B cell (primary cell): ENCODE measurements around the gene LCN2. TPM values are rescaled to one million over a fixed set of nuclear protein-coding genes. Genes with fewer than 3 reads are reported as not detected.
A peak's percentile ranks its signal among the peaks of the same experiment; 100 is the strongest.

ENCODE experiments used
- ATAC-seq: fragments of 200-7000 bp; cut with Tn5 transposase; one replicate; pipeline ENCODE4 v1.10.0; 2021; ENCODE audit warnings: low read depth, mild to moderate bottlenecking, moderate number of reproducible peaks, moderate library complexity
- CTCF ChIA-PET: fragments of 350-600 bp; sonication (Branson Sonifier 250); formaldehyde crosslinking; loops from one replicate; lab custom pipeline; 2021; ENCODE audit warnings: antibody characterized with exemption, inconsistent platforms; lab: Charles Lee
- POLR2A ChIA-PET: fragments of 350-600 bp; sonication (Branson Sonifier 250); formaldehyde crosslinking; loops from one replicate; lab custom pipeline; 2021; ENCODE audit warnings: antibody characterized with exemption; lab: Charles Lee
- DNase-seq: peaks from one replicate; pipeline ENCODE4 v3.0.0; 2013
- H2AFZ ChIP-seq: 2 replicates; pipeline ENCODE4 v1.6.1; 2012; ENCODE audit warnings: mild to moderate bottlenecking, low read depth, low read length; ENCODE audit not compliant: insufficient read depth, poor library complexity, severe bottlenecking
- H3K27ac ChIP-seq, 2 donors: 1 replicate in 1 of 2; 2 replicates in 1 of 2; pipeline ENCODE4 v1.5.1; 2012 to 2013; ENCODE audit warnings: low read length in 2 of 2, mild to moderate bottlenecking in 2 of 2, moderate library complexity in 1 of 2
- H3K27me3 ChIP-seq, 4 experiments: fragments of 200-600 bp in 1 of 4; sonication (generic) in 1 of 4; replicated peaks in 1 of 4; 1 replicate in 2 of 4; 2 replicates in 2 of 4; pipeline versions ENCODE4 v1.6.1 to v1.7.0; 2013 to 2016; ENCODE audit warnings: low read length in 3 of 4, mild to moderate bottlenecking in 2 of 4, mixed read lengths in 1 of 4, moderate library complexity in 1 of 4; ENCODE audit not compliant: insufficient read depth in 4 of 4, control insufficient read depth in 3 of 4; ENCODE audit errors: control extremely low read depth in 1 of 4
- H3K36me3 ChIP-seq, 2 experiments: replicated peaks in 1 of 2; 1 replicate in 1 of 2; 2 replicates in 1 of 2; pipeline versions ENCODE4 v1.6.1 to v1.7.1; 2013; ENCODE audit warnings: low read length in 1 of 2; ENCODE audit not compliant: insufficient read depth in 2 of 2, control insufficient read depth in 1 of 2; ENCODE audit errors: control extremely low read depth in 1 of 2, extremely low read depth in 1 of 2
- H3K4me1 ChIP-seq, 2 donors: fragments of 200-600 bp in 1 of 2; sonication (generic) in 1 of 2; 1 replicate in 1 of 2; 2 replicates in 1 of 2; pipeline versions ENCODE4 v1.5.1 to v1.6.1; 2013 to 2017; ENCODE audit warnings: low read length in 2 of 2; ENCODE audit not compliant: control insufficient read depth in 2 of 2, insufficient read depth in 2 of 2
- H3K4me2 ChIP-seq: replicated peaks from 2 replicates; pipeline ENCODE3; 2012; ENCODE audit warnings: mild to moderate bottlenecking, low read depth, low read length; ENCODE audit not compliant: poor library complexity, severe bottlenecking
- H3K4me3 ChIP-seq, 5 experiments: fragments of 200-600 bp in 1 of 5; sonication (generic) in 1 of 5; 1 replicate in 3 of 5; 2 replicates in 2 of 5; pipeline versions ENCODE4 v1.5.1 to v1.7.0; 2011 to 2016; ENCODE audit warnings: low read length in 4 of 5, mild to moderate bottlenecking in 4 of 5, low read depth in 2 of 5, control low read depth in 1 of 5, moderate library complexity in 1 of 5; ENCODE audit not compliant: insufficient read depth in 1 of 5; ENCODE audit errors: control extremely low read depth in 1 of 5, extremely low read depth in 1 of 5
- H3K79me2 ChIP-seq: fragments of 200-600 bp; sonication (generic); one replicate; pipeline ENCODE4 v1.6.0; 2016; ENCODE audit warnings: low read length; ENCODE audit not compliant: control insufficient read depth, insufficient read depth
- H3K9ac ChIP-seq: fragments of 200-600 bp; sonication (generic); 2 replicates; pipeline ENCODE4 v1.6.1; 2017; ENCODE audit warnings: mild to moderate bottlenecking, low read length, moderate library complexity
- H3K9me3 ChIP-seq, 3 donors: one replicate each; pipeline versions ENCODE4 v1.6.1 to v1.7.1; 2013; ENCODE audit warnings: low read length in 2 of 3; ENCODE audit not compliant: control insufficient read depth in 2 of 3, insufficient read depth in 1 of 3; ENCODE audit errors: control extremely low read depth in 1 of 3
- H4K20me1 ChIP-seq: 2 replicates; pipeline ENCODE4 v1.6.0; 2012; ENCODE audit warnings: mild to moderate bottlenecking, low read length; ENCODE audit not compliant: insufficient read depth, control insufficient read depth, poor library complexity, severe bottlenecking
- H3K27ac Mint-ChIP-seq: one replicate; pipeline ENCODE4 v1.8.0; 2021; ENCODE audit warnings: mixed read lengths
- H3K27me3 Mint-ChIP-seq: one replicate; pipeline ENCODE4 v1.8.0; 2021; ENCODE audit warnings: mixed read lengths
- H3K4me1 Mint-ChIP-seq: one replicate; pipeline ENCODE4 v1.8.0; 2021; ENCODE audit warnings: mixed read lengths
- H3K4me3 Mint-ChIP-seq: one replicate; pipeline ENCODE4 v1.8.0; 2021; ENCODE audit warnings: mixed read lengths
- H3K9me3 Mint-ChIP-seq: one replicate; pipeline ENCODE4 v1.8.0; 2022; ENCODE audit warnings: mixed read lengths; ENCODE audit not compliant: insufficient read depth
- EZH2 ChIP-seq: IDR thresholded peaks from 2 replicates; pipeline ENCODE4 v1.6.1; 2012; ENCODE audit warnings: borderline replicate concordance, low read depth, mild to moderate bottlenecking, moderate library complexity, low read length; ENCODE audit not compliant: insufficient read depth, poor library complexity, severe bottlenecking
- WGBS: methylation state at CpG from one replicate; pipeline ENCODE4 v1.1.5; 2013; ENCODE audit warnings: missing lambda C conversion rate; ENCODE audit not compliant: insufficient coverage; 5-methylcytosine and 5-hydroxymethylcytosine counted together
- intact Hi-C: fragments of 100-400 bp; cut with micrococcal nuclease; formaldehyde crosslinking; loops from one replicate; pipeline ENCODE4 v1.10.0; 2022
- polyA plus RNA-seq: library from polyadenylated mRNA; depleted of rRNA; stranded (reverse); fragments of >200 nt; gene quantifications from 2 replicates; pipeline ENCODE4 v1.2.3, GENCODE V29; 2012
- total RNA-seq, 2 donors: library from RNA; stranded (reverse); fragments of 120-200 nt in 1 of 2; gene quantifications; 1 replicate in 1 of 2; 2 replicates in 1 of 2; pipeline versions ENCODE4 v1.2.3 to v1.2.4, GENCODE V29; 2013 to 2022
- TF ChIP-seq, protein P1 (sequence below): fragments of 200-600 bp; IDR thresholded peaks from one replicate; pipeline ENCODE4 v1.8.0; 2022; ENCODE audit warnings: antibody characterized with exemption, mild to moderate bottlenecking

Gene LCN2
- total and polyA plus RNA-seq, 2 donors (not counting 1 experiment from before 2014, with no cell fraction given), result not detected

DNA sequence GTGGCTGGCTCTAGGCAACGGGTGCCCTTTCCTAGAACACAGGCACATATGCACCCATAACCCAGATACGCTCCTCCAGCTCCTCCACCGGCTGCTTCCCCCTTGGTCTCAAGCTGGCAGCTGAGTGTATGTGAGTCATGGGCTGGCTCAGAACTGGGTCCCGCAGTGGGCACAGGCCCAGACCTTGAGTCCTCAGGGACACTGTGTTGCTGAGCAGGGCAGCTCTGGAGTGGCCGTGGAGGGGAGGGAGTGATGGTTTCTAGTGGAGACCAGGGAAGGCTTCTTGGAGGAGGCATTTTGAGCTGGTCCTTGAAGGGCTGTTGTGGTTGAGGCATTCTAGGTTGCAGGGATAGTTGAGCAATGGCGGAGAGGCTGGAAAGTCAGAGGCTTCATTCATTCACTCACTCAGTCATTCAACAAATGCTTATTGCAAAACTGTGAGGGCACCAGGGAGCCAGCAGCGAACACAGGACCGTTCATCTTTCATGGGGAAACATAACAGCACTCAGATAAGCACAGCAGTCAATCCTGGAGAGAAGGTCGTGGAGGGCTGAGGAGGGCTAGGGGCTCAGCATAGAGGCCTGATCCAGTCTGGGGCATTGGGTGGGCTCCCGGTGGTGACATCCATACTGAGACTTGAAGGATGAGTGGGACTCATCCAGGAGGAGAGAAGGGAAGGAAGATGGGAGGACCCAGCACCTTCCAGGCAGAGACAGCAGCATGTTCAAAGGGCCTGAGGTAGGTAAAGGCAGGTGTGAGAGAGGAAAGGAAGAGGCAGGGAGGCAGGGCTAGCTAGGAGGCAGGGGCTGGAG lies 13.2 kb downstream of the LCN2 start:
- peaks cover 14% of the 10 kb centered on the region for H3K79me2 ChIP-seq
- Mint-ChIP-seq H3K9me3 (no peaks in the 10 kb centered on the region), H3K27me3 (no peaks in the 10 kb centered on the region), H3K4me1 (peaks cover 12% of the 10 kb centered on the region), H3K4me3 (peak overlapping the region; percentile 37), H3K27ac (peak overlapping the region; percentile 13)
- H3K9me3 ChIP-seq, result no peaks in the 10 kb centered on the region
- H3K4me3 ChIP-seq, result no peak overlapping the region
- no peaks in the 10 kb centered on the region for H4K20me1 ChIP-seq
- no peak overlapping the region for H3K27ac ChIP-seq
- H3K36me3 ChIP-seq, result peaks cover 2 to 26% of the 10 kb centered on the region in 2 experiments
- POLR2A ChIA-PET, result no interaction called here
- H3K27me3 ChIP-seq, result no peaks in the 10 kb centered on the region
- DNase-seq (no peak), ATAC-seq (no peak)
- CTCF ChIA-PET, result interaction anchor here (0.6 to 1.4 kb wide), 5 partner anchors 9 to 205 kb away, joined by 3 to 5 read pairs (median 3); partner anchors contain the start of gene CIZ1
- H3K9ac ChIP-seq, result no peak overlapping the region
- no peak overlapping the region for H3K4me2 ChIP-seq
- intact Hi-C loops, result no loop called here
- 97% methylated on average over 7 of the region's 10 CpGs for WGBS
- H2AFZ ChIP-seq, result no peak overlapping the region
- peaks cover 6 to 17% of the 10 kb centered on the region in 2 donors for H3K4me1 ChIP-seq
- TF ChIP-seq EZH2, result no peak
- TF ChIP-seq, protein P1, sequence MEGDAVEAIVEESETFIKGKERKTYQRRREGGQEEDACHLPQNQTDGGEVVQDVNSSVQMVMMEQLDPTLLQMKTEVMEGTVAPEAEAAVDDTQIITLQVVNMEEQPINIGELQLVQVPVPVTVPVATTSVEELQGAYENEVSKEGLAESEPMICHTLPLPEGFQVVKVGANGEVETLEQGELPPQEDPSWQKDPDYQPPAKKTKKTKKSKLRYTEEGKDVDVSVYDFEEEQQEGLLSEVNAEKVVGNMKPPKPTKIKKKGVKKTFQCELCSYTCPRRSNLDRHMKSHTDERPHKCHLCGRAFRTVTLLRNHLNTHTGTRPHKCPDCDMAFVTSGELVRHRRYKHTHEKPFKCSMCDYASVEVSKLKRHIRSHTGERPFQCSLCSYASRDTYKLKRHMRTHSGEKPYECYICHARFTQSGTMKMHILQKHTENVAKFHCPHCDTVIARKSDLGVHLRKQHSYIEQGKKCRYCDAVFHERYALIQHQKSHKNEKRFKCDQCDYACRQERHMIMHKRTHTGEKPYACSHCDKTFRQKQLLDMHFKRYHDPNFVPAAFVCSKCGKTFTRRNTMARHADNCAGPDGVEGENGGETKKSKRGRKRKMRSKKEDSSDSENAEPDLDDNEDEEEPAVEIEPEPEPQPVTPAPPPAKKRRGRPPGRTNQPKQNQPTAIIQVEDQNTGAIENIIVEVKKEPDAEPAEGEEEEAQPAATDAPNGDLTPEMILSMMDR, result no peak

DNA sequence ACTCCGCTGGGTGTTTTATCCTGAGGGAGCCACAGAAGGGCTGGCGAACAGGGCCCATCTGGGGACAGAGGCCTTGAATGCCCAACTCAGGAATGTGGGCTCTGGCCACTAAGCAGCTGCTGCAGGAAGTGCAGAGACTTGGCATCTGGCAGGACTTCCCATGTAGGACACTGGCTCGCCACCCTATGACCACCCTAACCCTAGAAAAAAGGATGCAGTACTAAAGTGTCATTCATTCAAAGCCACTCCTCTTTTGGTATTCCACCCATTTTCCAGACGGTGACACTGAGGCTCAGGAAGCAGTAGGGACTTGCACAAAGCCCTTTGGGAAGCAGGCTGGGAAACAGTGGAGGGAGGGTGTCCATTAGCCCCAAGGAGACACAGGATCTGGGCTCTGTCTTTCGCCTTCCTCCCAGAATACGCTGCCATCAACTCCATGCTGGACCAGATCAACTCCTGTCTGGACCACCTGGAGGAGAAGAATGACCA lies 13.8 kb downstream of the LCN2 start:
- intact Hi-C loops, result no loop called here
- Histone ChIP-seq H3K4me2 (no peak overlapping the region), H3K36me3 (peaks cover 4 to 30% of the 10 kb centered on the region in 2 experiments), H2AFZ (no peak overlapping the region), H3K27ac (no peak overlapping the region), H3K4me1 (peaks cover 6 to 17% of the 10 kb centered on the region in 2 donors), H3K79me2 (peaks cover 14% of the 10 kb centered on the region), H3K9ac (no peak overlapping the region), H3K4me3 (no peak overlapping the region), H4K20me1 (no peaks in the 10 kb centered on the region), H3K9me3 (no peaks in the 10 kb centered on the region), H3K27me3 (no peaks in the 10 kb centered on the region)
- ChIA-PET CTCF (interaction anchor here (1.2 kb wide), 1 partner anchor 9 kb away, joined by 3 read pairs; no protein-coding TSS in a partner anchor), POLR2A (no interaction called here)
- Mint-ChIP-seq H3K27me3 (no peaks in the 10 kb centered on the region), H3K4me3 (no peak overlapping the region), H3K9me3 (no peaks in the 10 kb centered on the region), H3K27ac (no peak overlapping the region), H3K4me1 (peaks cover 12% of the 10 kb centered on the region)
- ATAC-seq, result no peak
- DNase-seq, result no peak
- WGBS, result 94% methylated on average over 6 of the region's 6 CpGs
- TF ChIP-seq, protein P1, result no peak
- no peak for TF ChIP-seq EZH2
